A549 (cell line): ENCODE results near the gene LUZP2. TPM values are rescaled to one million over a fixed set of nuclear protein-coding genes. Genes with fewer than 3 reads are reported as not detected.

ENCODE experiments used
- ATAC-seq, 2 experiments: fragments of 200-7000 bp in 1 of 2; fragments of >200 bp in 1 of 2; cut with Nextera tagmentation in 1 of 2; cut with Tn5 transposase in 1 of 2; 3 replicates each; pipeline versions ENCODE4 v1.8.0 to v1.9.1; 2018 to 2020; ENCODE audit warnings: mild to moderate bottlenecking in 1 of 2, moderate library complexity in 1 of 2
- CTCF ChIA-PET: fragments of 300-600 bp; sonication (Branson Sonifier 250); formaldehyde crosslinking; extraction: SDS; loops from one replicate; lab custom pipeline; 2021; ENCODE audit warnings: antibody characterized with exemption, inconsistent platforms; lab: Yijun Ruan, JAX
- POLR2A ChIA-PET: fragments of 350-600 bp; formaldehyde crosslinking; extraction: SDS; loops from one replicate; lab custom pipeline; 2021; ENCODE audit warnings: antibody characterized with exemption, inconsistent platforms; lab: Yijun Ruan, JAX
- DNase-seq, 2 experiments: peaks; one replicate each; pipeline versions ENCODE4 v3.0.0 to v3.0.0-alpha.2; 2011 to 2016; ENCODE audit warnings: low read depth in 1 of 2, low spot score in 1 of 2
- FAIRE-seq: peaks from 2 replicates; lab custom pipeline; 2011; peaks lifted over from hg19 to GRCh38; lab: Jason Lieb, UNC
- H3K27ac ChIP-seq, 2 experiments: fragments of >200 bp; sonication (Bioruptor Twin); formaldehyde crosslinking; 3 replicates each; pipeline ENCODE4 v1.5.1; 2016 to 2017
- H3K4me1 ChIP-seq: fragments of >200 bp; sonication (Bioruptor Twin); formaldehyde crosslinking; 3 replicates; pipeline ENCODE4 v1.6.1; 2016
- H3K4me2 ChIP-seq: fragments of >200 bp; sonication (Bioruptor Twin); formaldehyde crosslinking; 3 replicates; pipeline ENCODE4 v1.6.1; 2016
- H3K4me3 ChIP-seq: fragments of >200 bp; sonication (Bioruptor Twin); formaldehyde crosslinking; 3 replicates; pipeline ENCODE4 v1.5.1; 2016
- H3K9me3 ChIP-seq: fragments of >200 bp; sonication (Bioruptor Twin); formaldehyde crosslinking; 3 replicates; pipeline ENCODE4 v1.6.1; 2016
- ATOH8 ChIP-seq: fragments of 250-450 bp; sonication (Bioruptor Pico); IDR thresholded peaks from 2 replicates; pipeline ENCODE4 v1.5.0; 2020; ENCODE audit warnings: low read depth, mild to moderate bottlenecking, moderate library complexity
- BHLHE40 ChIP-seq: IDR thresholded peaks from 2 replicates; pipeline ENCODE4 v1.6.1; 2012; ENCODE audit warnings: low read depth, low read length, inconsistent platforms
- CHD2 ChIP-seq: fragments of 150-350 bp; IDR thresholded peaks from 2 replicates; pipeline ENCODE4 v1.6.1; 2014; ENCODE audit warnings: low read length; ENCODE audit not compliant: partially characterized antibody
- E2F6 ChIP-seq: IDR thresholded peaks from 2 replicates; pipeline ENCODE4 v1.6.1; 2012; ENCODE audit warnings: low read depth, borderline replicate concordance
- ESRRA ChIP-seq: fragments of 150-350 bp; IDR thresholded peaks from 2 replicates; pipeline ENCODE4 v1.6.1; 2014; ENCODE audit warnings: mild to moderate bottlenecking, low read length, borderline replicate concordance
- FOSB ChIP-seq: fragments of 250-450 bp; sonication (Bioruptor Pico); IDR thresholded peaks from 2 replicates; pipeline ENCODE4 v1.5.0; 2020; ENCODE audit warnings: mild to moderate bottlenecking, moderate library complexity
- FOSL2 ChIP-seq, 2 experiments: fragments of 450-650 bp in 1 of 2; fragments of >200 bp in 1 of 2; sonication (Bioruptor Twin) in 1 of 2; formaldehyde crosslinking; IDR thresholded peaks; 2 replicates each; pipeline versions ENCODE4 v1.5.0 to v1.6.1; 2016 to 2020; ENCODE audit warnings: mild to moderate bottlenecking in 1 of 2, moderate library complexity in 1 of 2
- FOXS1 ChIP-seq: fragments of 250-450 bp; sonication (Bioruptor Pico); IDR thresholded peaks from 2 replicates; pipeline ENCODE4 v1.5.0; 2020; ENCODE audit warnings: mild to moderate bottlenecking, moderate library complexity
- HEYL ChIP-seq: fragments of 250-450 bp; sonication (Bioruptor Pico); IDR thresholded peaks from 2 replicates; pipeline ENCODE4 v1.8.0; 2021; ENCODE audit warnings: mild to moderate bottlenecking, moderate library complexity
- HOXA7 ChIP-seq: fragments of 250-450 bp; sonication (Bioruptor Pico); IDR thresholded peaks from 2 replicates; pipeline ENCODE4 v1.5.0; 2020; ENCODE audit warnings: mild to moderate bottlenecking, moderate library complexity
- KDM1A ChIP-seq: fragments of 200-600 bp; sonication (generic); IDR thresholded peaks from 2 replicates; pipeline ENCODE4 v1.6.1; 2016; ENCODE audit warnings: low read depth, mild to moderate bottlenecking
- KDM5A ChIP-seq: fragments of 200-600 bp; sonication (generic); IDR thresholded peaks from 2 replicates; pipeline ENCODE4 v1.6.1; 2016; ENCODE audit warnings: antibody characterized with exemption, mild to moderate bottlenecking
- MAFK ChIP-seq: fragments of 450-650 bp; IDR thresholded peaks from 2 replicates; pipeline ENCODE4 v1.6.1; 2014; ENCODE audit not compliant: partially characterized antibody
- MAX ChIP-seq: IDR thresholded peaks from 2 replicates; pipeline ENCODE4 v1.6.1; 2012
- PBX3 ChIP-seq: IDR thresholded peaks from 2 replicates; pipeline ENCODE4 v1.6.1; 2012
- PHF8 ChIP-seq: fragments of 200-600 bp; sonication (generic); IDR thresholded peaks from 2 replicates; pipeline ENCODE4 v1.6.1; 2016; ENCODE audit warnings: low read depth, mild to moderate bottlenecking, antibody characterized with exemption, moderate library complexity, borderline replicate concordance
- RAD21 ChIP-seq, 2 experiments: fragments of >200 bp in 1 of 2; sonication (Bioruptor Twin) in 1 of 2; formaldehyde crosslinking in 1 of 2; IDR thresholded peaks in 1 of 2; conservative IDR thresholded peaks in 1 of 2; 2 replicates in 1 of 2; 3 replicates in 1 of 2; pipeline ENCODE4 v1.6.1; 2012 to 2018; ENCODE audit warnings: inconsistent platforms in 1 of 2
- RNF2 ChIP-seq: fragments of 200-600 bp; sonication (generic); IDR thresholded peaks from 2 replicates; pipeline ENCODE4 v1.6.1; 2016; ENCODE audit warnings: low read depth, mild to moderate bottlenecking, antibody characterized with exemption, moderate library complexity, borderline replicate concordance
- SMC3 ChIP-seq: fragments of >200 bp; sonication (Bioruptor Twin); formaldehyde crosslinking; IDR thresholded peaks from 3 replicates; pipeline ENCODE4 v1.6.1; 2018; ENCODE audit warnings: inconsistent platforms
- ZNF302 ChIP-seq: fragments of 250-450 bp; sonication (Bioruptor Pico); IDR thresholded peaks from 2 replicates; pipeline ENCODE4 v1.9.0; 2021; ENCODE audit warnings: inconsistent platforms, mild to moderate bottlenecking, moderate library complexity
- WGBS: methylation state at CpG from one replicate; pipeline ENCODE4 v1.1.6; 2017; ENCODE audit errors: missing lambda C conversion rate; 5-methylcytosine and 5-hydroxymethylcytosine counted together
- polyA plus RNA-seq, 4 experiments: library from polyadenylated mRNA; depleted of rRNA in 3 of 4; stranded (reverse); fragments of >200 nt; fragmentation: RNase III in 1 of 4; extraction: RNeasy Plus Mini Kit Qiagen cat#74134 plus additional on column Dnase treatment in 1 of 4; gene quantifications; 2 replicates in 3 of 4; 3 replicates in 1 of 4; pipeline ENCODE4 v1.2.3, GENCODE V29; 2011 to 2017
- TF ChIP-seq, protein P1 (sequence below): fragments of 450-650 bp; IDR thresholded peaks from 2 replicates; pipeline ENCODE4 v1.6.1; 2014; ENCODE audit warnings: antibody characterized with exemption
- TF ChIP-seq, protein P2 (sequence below): fragments of 150-350 bp; IDR thresholded peaks from 2 replicates; pipeline ENCODE4 v1.6.1; 2014; ENCODE audit warnings: low read depth, mild to moderate bottlenecking, low read length

The LUZP2 gene
- polyA plus RNA-seq, 2 of the 4 experiments (the other 2 are of a cell fraction), result not detected

DNA sequence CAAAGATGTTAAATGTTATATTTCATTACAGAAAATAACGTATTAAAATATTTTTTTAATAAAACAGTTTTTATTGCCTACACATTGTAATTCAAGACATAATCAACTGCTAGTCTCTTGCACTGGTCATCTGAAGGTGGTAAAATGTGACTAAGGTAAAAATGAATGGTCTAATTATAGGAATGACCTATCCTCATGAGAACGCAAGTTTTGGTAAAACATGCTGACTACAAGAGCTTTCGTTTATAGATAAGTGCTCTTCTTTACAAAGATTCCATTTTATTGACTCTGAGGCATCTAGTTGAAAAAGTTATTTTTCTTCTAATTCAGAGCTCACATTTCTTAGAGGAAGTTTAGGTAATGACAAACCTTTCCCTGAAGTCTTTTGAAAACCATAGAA lies 27.3 kb downstream of the LUZP2 start:
- H3K4me2 ChIP-seq, result no peak overlapping the region
- H3K4me1 ChIP-seq, result no peaks in the 10 kb centered on the region
- ChIA-PET CTCF (no interaction called here), POLR2A (no interaction called here)
- 29% methylated on average over 3 of the region's 3 CpGs for WGBS
- no peak for DNase-seq
- no peaks in the 10 kb centered on the region for H3K9me3 ChIP-seq
- TF ChIP-seq BHLHE40 (no peak), HOXA7 (CRISPR knock-in tag) (no peak), PHF8 (no peak), KDM1A (no peak), MAX (no peak), HEYL (CRISPR knock-in tag) (no peak), PBX3 (no peak), ATOH8 (CRISPR knock-in tag) (no peak), KDM5A (no peak), CHD2 (no peak), ZNF302 (no peak), RAD21 (conservative IDR thresholded peaks at IDR 0.05 in 1 of 2, IDR thresholded peaks at IDR 0.05 in 1 of 2) (no peak), MAFK (no peak), RNF2 (no peak), FOSB (CRISPR knock-in tag) (no peak)
- TF ChIP-seq, protein P1, sequence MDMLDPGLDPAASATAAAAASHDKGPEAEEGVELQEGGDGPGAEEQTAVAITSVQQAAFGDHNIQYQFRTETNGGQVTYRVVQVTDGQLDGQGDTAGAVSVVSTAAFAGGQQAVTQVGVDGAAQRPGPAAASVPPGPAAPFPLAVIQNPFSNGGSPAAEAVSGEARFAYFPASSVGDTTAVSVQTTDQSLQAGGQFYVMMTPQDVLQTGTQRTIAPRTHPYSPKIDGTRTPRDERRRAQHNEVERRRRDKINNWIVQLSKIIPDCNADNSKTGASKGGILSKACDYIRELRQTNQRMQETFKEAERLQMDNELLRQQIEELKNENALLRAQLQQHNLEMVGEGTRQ, result no peak
- H3K4me3 ChIP-seq, result no peak overlapping the region
- no peak for ATAC-seq
- H3K27ac ChIP-seq, result no peak overlapping the region
- no peak for FAIRE-seq

DNA sequence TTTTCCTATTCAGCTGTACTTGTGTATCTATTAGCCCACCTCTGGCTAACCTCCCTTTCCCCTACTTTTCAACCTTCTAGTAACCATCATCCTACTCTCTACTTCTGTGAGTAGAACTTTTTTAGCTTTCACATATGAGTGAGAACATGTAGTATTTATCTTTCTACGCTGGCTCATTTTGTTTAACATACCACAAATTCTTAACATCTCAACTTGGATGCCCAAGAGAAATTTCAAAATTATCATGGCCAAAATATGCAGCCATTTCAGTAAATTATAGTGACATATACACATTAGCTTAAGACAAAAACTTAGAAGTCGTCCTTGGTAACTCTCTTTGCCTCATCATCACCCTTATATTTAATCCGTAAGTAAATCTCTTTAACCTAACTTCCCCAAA lies 34.7 kb downstream of the LUZP2 start:
- WGBS, result 21% methylated on average over 3 of the region's 3 CpGs
- DNase-seq, result no peak
- no peak overlapping the region for H3K27ac ChIP-seq
- FAIRE-seq, result no peak
- CTCF ChIA-PET, result no interaction called here
- TF ChIP-seq, protein P2, sequence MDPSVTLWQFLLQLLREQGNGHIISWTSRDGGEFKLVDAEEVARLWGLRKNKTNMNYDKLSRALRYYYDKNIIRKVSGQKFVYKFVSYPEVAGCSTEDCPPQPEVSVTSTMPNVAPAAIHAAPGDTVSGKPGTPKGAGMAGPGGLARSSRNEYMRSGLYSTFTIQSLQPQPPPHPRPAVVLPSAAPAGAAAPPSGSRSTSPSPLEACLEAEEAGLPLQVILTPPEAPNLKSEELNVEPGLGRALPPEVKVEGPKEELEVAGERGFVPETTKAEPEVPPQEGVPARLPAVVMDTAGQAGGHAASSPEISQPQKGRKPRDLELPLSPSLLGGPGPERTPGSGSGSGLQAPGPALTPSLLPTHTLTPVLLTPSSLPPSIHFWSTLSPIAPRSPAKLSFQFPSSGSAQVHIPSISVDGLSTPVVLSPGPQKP, result no peak
- no peak for TF ChIP-seq SMC3
- TF ChIP-seq FOSL2 (IDR thresholded peaks at IDR 0.05), result no peak
- no peak for TF ChIP-seq FOSL2 (CRISPR knock-in tag; IDR thresholded peaks at IDR 0.05)
- no peak for TF ChIP-seq ESRRA
- TF ChIP-seq, protein P1, result no peak
- TF ChIP-seq FOXS1 (CRISPR knock-in tag), result no peak
- TF ChIP-seq E2F6, result no peak
- TF ChIP-seq, all 56 proteins: peak for 0
- H3K4me3 ChIP-seq, result no peak overlapping the region
- no peaks in the 10 kb centered on the region for H3K4me1 ChIP-seq
- H3K4me2 ChIP-seq, result no peak overlapping the region
- ATAC-seq, result no peak
- H3K9me3 ChIP-seq, result no peaks in the 10 kb centered on the region
- POLR2A ChIA-PET, result no interaction called here
